IMR-90 (cell line): ENCODE data around the gene INCA1.

ENCODE experiments used
- BHLHE40 ChIP-seq: fragments of 150-350 bp; IDR thresholded peaks from 2 replicates; pipeline ENCODE4 v1.6.1; 2016; ENCODE audit warnings: mild to moderate bottlenecking, low read depth, low read length
- CEBPB ChIP-seq: IDR thresholded peaks from 2 replicates; pipeline ENCODE4 v1.6.1; 2012; ENCODE audit warnings: low read depth, low read length, improper control_type of control experiment
- CHD1 ChIP-seq: IDR thresholded peaks from 2 replicates; pipeline ENCODE4 v1.6.1; 2012; ENCODE audit warnings: low read depth, low read length, improper control_type of control experiment
- CTCF ChIP-seq: conservative IDR thresholded peaks from 2 replicates; pipeline ENCODE4 v1.5.1; 2012; ENCODE audit warnings: mild to moderate bottlenecking, low read depth, low read length, improper control_type of control experiment
- ELK1 ChIP-seq: fragments of 150-350 bp; IDR thresholded peaks from 2 replicates; pipeline ENCODE4 v1.6.1; 2016; ENCODE audit warnings: low read depth, mild to moderate bottlenecking, low read length, moderate library complexity, borderline replicate concordance
- FOS ChIP-seq: fragments of 150-350 bp; IDR thresholded peaks from 2 replicates; pipeline ENCODE4 v1.6.1; 2016; ENCODE audit warnings: low read depth, low read length
- MAZ ChIP-seq: IDR thresholded peaks from 2 replicates; pipeline ENCODE4 v1.6.1; 2012; ENCODE audit warnings: low read depth, mild to moderate bottlenecking, low read length, improper control_type of control experiment, moderate library complexity, borderline replicate concordance
- MXI1 ChIP-seq: IDR thresholded peaks from 2 replicates; pipeline ENCODE4 v1.6.1; 2012; ENCODE audit warnings: low read depth, mild to moderate bottlenecking, low read length, moderate library complexity, borderline replicate concordance
- POLR2A ChIP-seq: IDR thresholded peaks from 2 replicates; pipeline ENCODE4 v1.6.1; 2012; ENCODE audit warnings: mild to moderate bottlenecking, low read depth, low read length
- RAD21 ChIP-seq: IDR thresholded peaks from 2 replicates; pipeline ENCODE4 v1.6.1; 2012; ENCODE audit warnings: low read length, improper control_type of control experiment
- RFX5 ChIP-seq: IDR thresholded peaks from 2 replicates; pipeline ENCODE4 v1.8.0; 2012; ENCODE audit warnings: low read depth, mild to moderate bottlenecking, low read length, moderate library complexity
- SMC3 ChIP-seq: fragments of 150-350 bp; IDR thresholded peaks from 2 replicates; pipeline ENCODE4 v1.6.1; 2016; ENCODE audit warnings: low read depth, mild to moderate bottlenecking, antibody characterized with exemption, low read length, moderate library complexity

GRCh38 chr17:5035315-5035714, 38.0 kb upstream of the INCA1 start, which contains the start of gene SLC52A1:
- no peak for TF ChIP-seq MAZ
- TF ChIP-seq MXI1: no peak
- no peak for TF ChIP-seq CTCF
- TF ChIP-seq BHLHE40: no peak
- no peak for TF ChIP-seq FOS
- TF ChIP-seq RAD21: no peak
- no peak for TF ChIP-seq ELK1
- TF ChIP-seq CHD1: no peak
- TF ChIP-seq POLR2A: no peak
- TF ChIP-seq RFX5: no peak
- no peak for TF ChIP-seq CEBPB
- TF ChIP-seq SMC3: no peak
